Mucosa of descending colon (tissue), 3 donors: ENCODE measurements around the gene ADCY10. TPM values are rescaled to one million over a fixed set of nuclear protein-coding genes. Genes with fewer than 3 reads are reported as not detected.

Experiments
- ATAC-seq: fragments of 200-7000 bp; cut with Tn5 transposase; one replicate; pipeline ENCODE4 v1.9.1; 2020; ENCODE audit warnings: mild to moderate bottlenecking, moderate library complexity
- DNase-seq, 3 donors: peaks; one replicate each; pipeline ENCODE4 v3.0.0-alpha.2; 2020
- H3K36me3 ChIP-seq: fragments of 200-600 bp; one replicate; pipeline ENCODE4 v1.8.0; 2021; ENCODE audit warnings: low read depth, mild to moderate bottlenecking
- H3K4me1 ChIP-seq: fragments of 200-600 bp; one replicate; pipeline ENCODE4 v1.8.0; 2021; ENCODE audit warnings: low read depth, mild to moderate bottlenecking
- H3K4me3 ChIP-seq: fragments of 200-600 bp; one replicate; pipeline ENCODE4 v1.8.0; 2021; ENCODE audit warnings: mild to moderate bottlenecking
- H3K9me3 ChIP-seq: fragments of 200-600 bp; one replicate; pipeline ENCODE4 v1.8.0; 2021; ENCODE audit warnings: mild to moderate bottlenecking
- CTCF ChIP-seq: fragments of 200-600 bp; IDR thresholded peaks from one replicate; pipeline ENCODE4 v1.8.0; 2022; ENCODE audit warnings: antibody characterized with exemption, mild to moderate bottlenecking
- intact Hi-C, 2 donors: fragments of 100-400 bp; cut with DNase I in 1 of 2; cut with micrococcal nuclease in 1 of 2; formaldehyde crosslinking; loops; one replicate each; pipeline versions ENCODE4 v1.11.0 to v1.11.1; 2022; cut with DNase I, micrococcal nuclease
- total RNA-seq, 3 donors: library from RNA; stranded (reverse); fragmentation: NEBNext Ultra II Directional in 2 of 3; extraction: Animal tissue kit (Norgen Biotek cat#: 25700) in 2 of 3; gene quantifications; one replicate each; pipeline versions ENCODE4 v1.2.1 to v1.2.4, GENCODE V29; 2021 to 2023
- donor health status: DM: no; HTN: no; CAD: no; lungs with moderate emphysema.
- donor health status: DM: no; HTN: no; CAD: no.
- donor health status: DM: no; HTN: yes; CAD: no.

Gene ADCY10
- total RNA-seq, 3 donors from 2014 or later, result 0.07 to 0.49 (median 0.28) TPM

DNA sequence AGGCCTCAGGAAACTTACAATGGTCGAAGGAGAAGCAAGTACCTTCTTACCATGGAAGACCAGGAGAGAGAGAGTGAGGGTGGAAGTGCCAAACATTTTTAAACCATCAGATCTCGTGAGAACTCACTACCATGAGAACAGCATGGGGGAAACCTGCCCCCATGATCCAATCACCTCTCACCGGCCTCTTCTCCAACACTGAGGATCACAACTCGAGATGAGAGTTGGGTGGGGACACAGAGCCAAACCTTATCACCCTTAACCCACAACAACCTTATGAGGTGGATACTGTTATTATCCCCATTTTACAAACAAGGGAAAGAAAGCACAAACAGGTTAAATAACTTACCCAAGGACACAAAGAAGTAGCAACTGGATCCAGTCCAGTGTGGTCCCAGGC is 111.7 kb downstream of the ADCY10 start:
- no peak for TF ChIP-seq CTCF
- ATAC-seq, result no peak
- Histone ChIP-seq H3K36me3 (no peaks in the 10 kb centered on the region), H3K9me3 (no peaks in the 10 kb centered on the region), H3K4me1 (peaks cover 7% of the 10 kb centered on the region), H3K4me3 (no peak overlapping the region)
- no peak for DNase-seq
- intact Hi-C loops, result loop anchor here (10.0 kb wide), 1 partner anchor 77 kb away; the partner anchor contains the start of gene MPZL1 (in 2 of the 2)

GRCh38 chr1:167800251-167800650 is 113.7 kb downstream of the ADCY10 start:
- no peak overlapping the region for H3K4me3 ChIP-seq
- intact Hi-C loops, result loop anchor here (10.0 kb wide), 1 partner anchor 75 kb away; the partner anchor contains the start of gene MPZL1 (in 2 of the 2)
- TF ChIP-seq CTCF, result no peak

DNA sequence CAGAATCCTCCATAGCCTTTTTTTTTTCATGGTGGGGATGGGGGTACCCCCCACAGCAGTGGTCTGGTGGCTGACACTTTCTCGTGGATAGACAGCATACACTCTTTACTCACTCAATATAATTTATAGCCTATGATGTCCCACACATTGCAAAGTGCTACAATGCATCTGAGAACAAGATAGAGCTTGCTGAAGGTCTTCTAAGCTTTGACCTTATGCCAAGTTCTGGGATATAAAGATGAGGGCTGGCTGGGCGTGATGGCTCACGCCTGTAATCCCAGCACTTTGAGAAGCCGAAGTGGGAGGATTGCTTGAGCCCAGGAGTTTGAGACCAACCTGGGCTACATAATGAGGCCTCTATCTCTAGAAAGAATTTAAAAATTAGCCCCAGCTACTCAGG is 114.2 kb downstream of the ADCY10 start:
- TF ChIP-seq CTCF, result no peak
- intact Hi-C loops, result loop anchor here (10.0 kb wide), 1 partner anchor 75 kb away; the partner anchor contains the start of gene MPZL1 (in 2 of the 2)
- H3K9me3 ChIP-seq, result no peaks in the 10 kb centered on the region
- ATAC-seq (no peak), DNase-seq (no peak)
- H3K4me3 ChIP-seq, result no peak overlapping the region
- peaks cover 7% of the 10 kb centered on the region for H3K4me1 ChIP-seq
- H3K36me3 ChIP-seq, result no peaks in the 10 kb centered on the region

More at GRCh38 chr1:167800251-167800650, 113.7 kb downstream of the ADCY10 start:
- DNase-seq (no peak), ATAC-seq (no peak)
- Histone ChIP-seq H3K9me3 (no peaks in the 10 kb centered on the region), H3K36me3 (no peaks in the 10 kb centered on the region), H3K4me1 (peaks cover 7% of the 10 kb centered on the region)

DNA sequence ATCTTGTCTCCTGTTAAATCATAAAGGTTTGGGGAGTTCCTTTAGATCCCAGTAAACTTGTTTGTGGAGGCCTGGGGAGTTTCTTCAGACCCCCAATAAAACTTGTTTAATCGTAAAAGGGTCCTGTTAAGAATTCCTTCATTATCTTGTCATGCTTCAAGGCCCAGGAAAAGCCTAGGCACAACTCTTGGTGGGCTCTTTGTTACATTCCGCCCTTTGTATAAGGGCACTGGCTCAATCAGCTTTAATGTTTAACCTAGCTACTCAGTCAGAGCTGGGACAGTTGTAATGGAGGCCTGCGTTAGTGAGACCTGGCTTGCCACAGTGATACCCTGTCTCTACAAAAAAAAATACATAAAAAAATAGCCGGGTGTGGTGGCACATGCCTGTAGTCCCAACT is 115.0 kb downstream of the ADCY10 start:
- DNase-seq, result no peak
- TF ChIP-seq CTCF, result no peak
- no peaks in the 10 kb centered on the region for H3K36me3 ChIP-seq
- intact Hi-C loops, result no loop called here
- H3K9me3 ChIP-seq, result no peaks in the 10 kb centered on the region
- no peak for ATAC-seq
- H3K4me3 ChIP-seq, result no peak overlapping the region
- H3K4me1 ChIP-seq, result peaks cover 7% of the 10 kb centered on the region

DNA sequence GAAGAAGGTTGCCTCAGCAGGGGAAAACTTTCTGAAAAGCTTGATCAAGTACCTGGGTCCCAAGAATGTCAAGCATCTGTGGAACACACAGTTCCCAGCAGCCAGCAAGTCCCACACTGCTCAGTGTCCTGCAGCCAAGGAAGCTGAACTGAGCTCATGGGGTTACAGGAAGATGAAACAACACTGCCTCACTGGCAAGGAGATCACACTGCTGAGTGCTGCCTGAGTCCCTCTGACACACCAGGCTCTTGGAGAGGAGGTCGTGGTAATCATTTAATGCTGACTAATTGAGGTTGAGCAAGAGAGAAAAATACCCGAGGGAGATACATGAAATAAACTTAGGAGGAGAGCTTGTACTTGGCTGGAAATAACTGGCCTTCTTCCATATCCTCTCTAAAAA is 116.9 kb downstream of the ADCY10 start:
- intact Hi-C loops, result no loop called here
- ATAC-seq (peak; percentile 76), DNase-seq (peak in 1 of 3 donors; percentile 35)
- Histone ChIP-seq H3K4me1 (no peaks in the 10 kb centered on the region), H3K4me3 (no peak overlapping the region), H3K36me3 (no peaks in the 10 kb centered on the region), H3K9me3 (no peaks in the 10 kb centered on the region)
- no peak for TF ChIP-seq CTCF
